ENCODE measurements around the gene MYRIP. TPM values are rescaled to one million over a fixed set of nuclear protein-coding genes. Genes with fewer than 3 reads are reported as not detected.
"Not testable (repeated sequence)": the region's sequence is repeated elsewhere in the genome, so short reads cannot be mapped to it uniquely, and the experiment has no call there.

The MYRIP gene
- total and polyA plus RNA-seq, 2 of the 4 experiments (the other 2 are of a cell fraction), result not detected

- BruUV-seq (replicated peaks), result no TSS peak
- dilution Hi-C loops (cut with HindIII; ENCODE audit: low sequenced_read_pairs, unreplicated experiment), result no loop called here
- DNase-seq, result no peak
- Histone ChIP-seq H3K27me3 (ENCODE audit: control insufficient read depth, insufficient read depth, low read length) (no peaks in the 10 kb centered on the region), H2BK20ac (ENCODE audit: low read depth, low read length) (no peak overlapping the region), H3K4me1 (ENCODE audit: control insufficient read depth, insufficient read depth, low read length) (no peaks in the 10 kb centered on the region), H2BK15ac (ENCODE audit: low read depth, low read length) (no peak overlapping the region), H3K9me1 (ENCODE audit: insufficient read depth, low read length) (no peaks in the 10 kb centered on the region), H4K91ac (ENCODE audit: insufficient read depth, low read depth, low read length) (no peak overlapping the region), H3K27ac (ENCODE audit: insufficient read depth, low read length) (no peak overlapping the region), H2BK5ac (ENCODE audit: low read depth, low read length, poor library complexity, severe bottlenecking) (no peak overlapping the region), H3K4ac (ENCODE audit: low read depth, low read length) (no peak overlapping the region), H3K23ac (ENCODE audit: low read depth, low read length) (no peak overlapping the region), H4K5ac (ENCODE audit: low read depth, low read length) (no peak overlapping the region), H3K9ac (ENCODE audit: low read depth, low read length) (no peak overlapping the region), H2AK9ac (replicated peaks; ENCODE audit: low read depth, low read length, poor library complexity) (no peak overlapping the region), H2AK5ac (ENCODE audit: low read depth, low read length) (no peak overlapping the region), H3K18ac (ENCODE audit: low read depth, low read length) (no peak overlapping the region), H2BK120ac (ENCODE audit: low read depth, low read length) (no peak overlapping the region), H4K8ac (ENCODE audit: low read depth in 2 of 2, low read length in 2 of 2) (no peak overlapping the region), H3K14ac (replicated peaks; ENCODE audit: low read depth, low read length) (no peak overlapping the region), H3K79me1 (ENCODE audit: low read depth in 1 of 2, low read length in 2 of 2) (no peaks in the 10 kb centered on the region), H3K56ac (ENCODE audit: extremely low read depth, insufficient read depth, low read length) (no peak overlapping the region), H3K9me3 (ENCODE audit: control insufficient read depth, insufficient read depth, low read length) (peaks cover 22% of the 10 kb centered on the region), H3K36me3 (ENCODE audit: control insufficient read depth, insufficient read depth, low read length) (no peaks in the 10 kb centered on the region), H4K20me1 (ENCODE audit: insufficient read depth, low read length) (no peaks in the 10 kb centered on the region), H3K4me3 (ENCODE audit: insufficient read depth, low read depth, low read length) (no peak overlapping the region), H2AFZ (replicated peaks; ENCODE audit: low read length, poor library complexity) (no peak overlapping the region), H3K4me2 (ENCODE audit: low read depth, low read length) (no peak overlapping the region)
- TF ChIP-seq RFX5 (IDR thresholded peaks at IDR 0.05; ENCODE audit: low read depth, low read length) (no peak), FOS (IDR thresholded peaks at IDR 0.05; ENCODE audit: low read depth, low read length) (no peak), USF2 (IDR thresholded peaks at IDR 0.05; ENCODE audit: low read depth, low read length) (no peak), MXI1 (IDR thresholded peaks at IDR 0.05; ENCODE audit: borderline replicate concordance, low read depth, low read length) (no peak), RCOR1 (IDR thresholded peaks at IDR 0.05; ENCODE audit: insufficient replicate concordance, low read length) (no peak)
- TF ChIP-seq, protein P1, sequence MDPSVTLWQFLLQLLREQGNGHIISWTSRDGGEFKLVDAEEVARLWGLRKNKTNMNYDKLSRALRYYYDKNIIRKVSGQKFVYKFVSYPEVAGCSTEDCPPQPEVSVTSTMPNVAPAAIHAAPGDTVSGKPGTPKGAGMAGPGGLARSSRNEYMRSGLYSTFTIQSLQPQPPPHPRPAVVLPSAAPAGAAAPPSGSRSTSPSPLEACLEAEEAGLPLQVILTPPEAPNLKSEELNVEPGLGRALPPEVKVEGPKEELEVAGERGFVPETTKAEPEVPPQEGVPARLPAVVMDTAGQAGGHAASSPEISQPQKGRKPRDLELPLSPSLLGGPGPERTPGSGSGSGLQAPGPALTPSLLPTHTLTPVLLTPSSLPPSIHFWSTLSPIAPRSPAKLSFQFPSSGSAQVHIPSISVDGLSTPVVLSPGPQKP (IDR thresholded peaks at IDR 0.05; ENCODE audit: borderline replicate concordance, low read depth, low read length), result no peak
- ChIA-PET POLR2A (ENCODE audit: unreplicated experiment) (no interaction called here), CTCF (no interaction called here)
- in situ Hi-C loops (cut with MboI; ENCODE audit: low sequenced_read_pairs), result no loop called here
- ATAC-seq (ENCODE audit: low read depth), result no peak
- WGBS, 2 experiments (ENCODE audit: extremely low coverage in 2 of 2, insufficient read length in 1 of 2), result no CpG with 5 or more reads among the region's 2 CpGs
- intact Hi-C loops (cut with micrococcal nuclease), result no loop called here
Observed at GRCh38 chr3:40024526-40024925, 215.1 kb downstream of the MYRIP start.

GRCh38 chr3:40025892-40026291 is 216.5 kb downstream of the MYRIP start:
- H2BK20ac ChIP-seq (ENCODE audit: low read depth, low read length); H3K4me1 ChIP-seq (ENCODE audit: control insufficient read depth, insufficient read depth, low read length); H3K18ac ChIP-seq (ENCODE audit: low read depth, low read length); H3K23ac ChIP-seq (ENCODE audit: low read depth, low read length); H3K9me1 ChIP-seq (ENCODE audit: insufficient read depth, low read length); H3K4ac ChIP-seq (ENCODE audit: low read depth, low read length); H3K4me3 ChIP-seq (ENCODE audit: insufficient read depth, low read depth, low read length); in situ Hi-C loops (cut with MboI; ENCODE audit: low sequenced_read_pairs); H3K9ac ChIP-seq (ENCODE audit: low read depth, low read length); H3K27me3 ChIP-seq (ENCODE audit: control insufficient read depth, insufficient read depth, low read length); DNase-seq; H2BK120ac ChIP-seq (ENCODE audit: low read depth, low read length); H3K56ac ChIP-seq (ENCODE audit: extremely low read depth, insufficient read depth, low read length); H2BK15ac ChIP-seq (ENCODE audit: low read depth, low read length); H3K27ac ChIP-seq (ENCODE audit: insufficient read depth, low read length); H2AFZ ChIP-seq (replicated peaks; ENCODE audit: low read length, poor library complexity); H4K5ac ChIP-seq (ENCODE audit: low read depth, low read length); H3K14ac ChIP-seq (replicated peaks; ENCODE audit: low read depth, low read length); H3K79me1 ChIP-seq (ENCODE audit: low read depth in 1 of 2, low read length in 2 of 2); H2AK9ac ChIP-seq (replicated peaks; ENCODE audit: low read depth, low read length, poor library complexity); BruUV-seq (replicated peaks); H4K91ac ChIP-seq (ENCODE audit: insufficient read depth, low read depth, low read length); POLR2A ChIA-PET (ENCODE audit: unreplicated experiment); intact Hi-C loops (cut with micrococcal nuclease); H4K8ac ChIP-seq (ENCODE audit: low read depth in 2 of 2, low read length in 2 of 2); ATAC-seq (ENCODE audit: low read depth); H3K36me3 ChIP-seq (ENCODE audit: control insufficient read depth, insufficient read depth, low read length); H4K20me1 ChIP-seq (ENCODE audit: insufficient read depth, low read length); H2BK5ac ChIP-seq (ENCODE audit: low read depth, low read length, poor library complexity, severe bottlenecking); dilution Hi-C loops (cut with HindIII; ENCODE audit: low sequenced_read_pairs, unreplicated experiment); H2AK5ac ChIP-seq (ENCODE audit: low read depth, low read length); CTCF ChIA-PET; H3K4me2 ChIP-seq (ENCODE audit: low read depth, low read length): not testable (repeated sequence)
- peaks cover 22% of the 10 kb centered on the region for H3K9me3 ChIP-seq (ENCODE audit: control insufficient read depth, insufficient read depth, low read length)
- 80% methylated on average over 2 of the region's 9 CpGs; no CpG with 5 or more reads in 1 of the 2 experiments for WGBS, 2 experiments (ENCODE audit: extremely low coverage in 2 of 2, insufficient read length in 1 of 2)
